ENCODE measurements around the gene CT45A10. TPM values are rescaled to one million over a fixed set of nuclear protein-coding genes. Genes with fewer than 3 reads are reported as not detected.
"Not testable (repeated sequence)": the region's sequence is repeated elsewhere in the genome, so short reads cannot be mapped to it uniquely, and the experiment has no call there.

CT45A10 gene, protein sequence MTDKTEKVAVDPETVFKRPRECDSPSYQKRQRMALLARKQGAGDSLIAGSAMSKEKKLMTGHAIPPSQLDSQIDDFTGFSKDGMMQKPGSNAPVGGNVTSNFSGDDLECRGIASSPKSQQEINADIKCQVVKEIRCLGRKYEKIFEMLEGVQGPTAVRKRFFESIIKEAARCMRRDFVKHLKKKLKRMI
- 0.43 TPM in 1 of 2 replicates, not detected in the other for total RNA-seq (2014; rRNA removed; shearing (Covaris generic))

DNA sequence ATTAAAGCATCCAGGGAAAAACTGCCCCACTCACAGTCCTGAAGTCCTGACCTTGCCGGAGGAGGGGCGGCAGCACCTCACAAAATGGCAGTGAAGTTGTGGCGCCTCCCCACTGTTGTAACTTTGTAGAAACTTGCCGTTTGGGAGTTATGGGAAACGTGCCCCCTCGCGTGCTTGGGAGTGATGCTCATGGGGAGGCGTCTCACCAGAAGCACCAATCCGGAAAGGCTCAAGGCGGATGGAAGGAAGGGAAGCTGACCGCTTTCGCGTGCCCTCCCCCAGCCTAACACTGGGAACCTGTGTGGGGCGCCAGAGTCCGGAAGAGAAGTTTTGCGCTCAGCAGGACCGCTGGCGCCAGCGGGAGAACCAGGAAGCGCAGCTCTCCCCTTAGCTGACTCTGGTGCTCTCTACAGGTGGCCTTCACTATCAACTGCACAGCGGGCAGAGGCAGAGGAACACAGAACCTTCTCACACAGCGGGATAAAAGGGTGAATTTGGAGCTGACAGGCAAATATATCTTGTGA is at the start of gene CT45A10, which contains the start of gene SAGE1:
TSS of gene CT45A10 (minus strand) at position 151 of the 524 bp plus-strand sequence. CDS start 8,100 bp downstream, outside the sequence.
TSS of gene SAGE1 (plus strand) at position 423 of the 524 bp plus-strand sequence. CDS start 2,527 bp downstream, outside the sequence.
- DNase-seq (ENCODE audit: low spot score): no peak

DNA sequence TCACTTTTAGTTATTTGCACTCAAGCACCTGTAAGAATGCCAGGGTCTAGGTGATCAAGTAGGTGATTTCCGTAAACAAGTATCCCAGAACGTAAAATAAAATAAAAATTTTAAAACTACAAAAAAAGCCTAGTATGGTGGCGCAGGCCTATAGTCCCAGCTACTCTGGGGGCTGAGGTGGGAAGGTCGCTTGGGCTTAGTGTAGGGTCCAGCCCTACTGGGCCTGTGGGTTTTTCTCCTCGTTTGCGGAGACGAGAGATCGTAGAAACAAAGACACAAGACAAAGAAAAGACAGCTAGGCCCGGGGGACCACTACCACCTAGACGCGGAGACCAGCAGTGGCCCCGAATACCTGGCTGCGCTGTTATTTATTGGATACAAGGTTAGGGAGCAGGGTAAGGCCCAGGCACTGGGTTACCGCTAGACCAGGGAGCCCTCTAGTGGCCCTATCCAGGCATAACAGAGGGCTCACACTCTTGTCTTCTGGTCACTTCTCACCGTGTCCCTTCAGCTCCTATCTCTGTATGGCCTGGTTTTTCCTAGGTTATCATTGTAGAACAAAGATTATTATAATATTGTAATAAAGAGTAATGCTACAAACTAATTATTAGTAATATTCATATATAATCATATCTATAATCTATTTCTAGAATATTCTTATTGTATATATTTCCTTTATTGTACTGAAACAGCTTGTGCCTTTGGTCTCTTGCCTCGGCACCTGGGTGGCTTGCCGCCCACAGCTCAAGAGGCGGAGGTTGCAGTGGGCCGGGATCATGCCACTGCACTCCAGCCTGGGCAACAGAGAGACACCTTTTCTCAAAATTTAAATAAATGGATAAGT is 38.6 kb upstream of the CT45A10 start:
- peak; percentile 12 for DNase-seq (ENCODE audit: low spot score)

DNA sequence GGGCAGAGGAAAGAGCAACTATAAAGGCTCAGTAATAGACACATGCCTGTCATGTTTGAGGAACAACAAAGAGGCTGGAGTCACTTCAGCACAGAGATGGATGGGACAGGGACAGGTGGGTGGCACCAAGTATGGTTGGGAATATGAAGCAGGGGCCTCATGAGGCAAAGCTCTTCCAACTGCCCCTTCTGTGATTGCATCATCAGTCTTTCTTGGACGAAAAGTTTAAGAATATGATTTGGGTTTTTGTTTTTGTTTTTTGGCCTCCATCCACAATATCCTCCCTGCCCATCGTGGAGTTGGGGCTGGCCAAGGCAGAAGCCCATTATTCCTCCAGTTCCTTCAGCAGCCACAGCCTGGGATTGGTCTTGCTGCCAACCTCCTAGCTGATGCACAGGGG is 34.7 kb upstream of the CT45A10 start:
- DNase-seq (ENCODE audit: low spot score): no peak

DNA sequence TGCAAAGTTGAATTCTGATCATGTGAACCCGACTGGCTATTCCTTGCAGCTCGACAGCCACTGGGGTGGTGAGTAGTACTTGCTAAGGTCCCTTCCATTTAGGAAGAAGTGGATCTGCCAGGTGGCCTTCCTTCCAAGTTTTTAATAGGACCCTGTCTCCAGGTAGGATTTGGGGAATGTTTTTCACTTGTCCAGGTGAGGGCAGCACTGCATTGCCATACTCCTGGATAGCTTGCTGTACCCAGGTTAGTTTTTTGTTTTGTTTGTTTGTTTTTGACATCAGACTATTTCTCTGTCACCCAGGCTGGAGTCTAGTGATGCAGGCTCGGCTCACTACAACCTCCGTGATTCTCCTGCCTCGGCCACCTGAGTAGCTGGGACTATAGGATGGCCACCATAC is 30.1 kb upstream of the CT45A10 start:
- no peak for DNase-seq (ENCODE audit: low spot score)

DNA sequence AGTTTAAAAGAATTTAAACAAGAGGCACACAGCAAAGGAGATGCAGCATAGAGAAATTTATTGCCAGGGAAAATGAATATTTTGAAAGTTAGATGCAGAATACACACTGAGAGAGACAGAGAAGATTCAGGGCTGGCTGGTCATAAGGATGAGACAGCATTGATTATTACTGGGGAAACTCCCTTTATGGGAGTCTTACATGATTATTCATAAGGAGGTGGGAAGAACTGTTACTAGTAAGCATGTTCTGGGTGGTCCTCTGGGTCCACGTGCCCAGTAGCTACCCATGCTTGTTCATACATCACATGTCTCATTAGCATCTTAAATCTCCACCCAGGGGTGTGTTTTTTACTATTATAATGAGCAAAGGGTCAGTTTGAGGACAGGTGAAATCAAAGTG is 27.3 kb upstream of the CT45A10 start:
- DNase-seq (ENCODE audit: low spot score): not testable (repeated sequence)

DNA sequence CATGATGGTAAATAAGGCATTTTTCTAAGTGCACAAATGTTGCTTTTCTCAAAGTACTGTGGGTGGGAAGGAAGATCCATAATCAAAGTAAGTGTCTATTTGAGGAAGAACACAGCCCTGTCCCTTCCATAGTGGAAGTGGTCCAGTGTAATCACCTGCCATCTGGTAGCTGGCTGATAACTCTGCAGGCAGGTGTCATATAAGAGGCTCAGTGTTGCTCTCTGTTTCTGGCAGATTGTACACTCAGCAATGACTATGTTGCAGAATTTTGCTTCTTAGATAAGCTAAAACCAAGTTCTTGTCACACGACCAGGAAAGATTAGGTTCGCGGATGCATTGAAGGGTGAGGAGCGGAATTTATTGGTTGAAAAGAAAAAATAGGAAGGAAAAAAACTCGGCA is 21.2 kb upstream of the CT45A10 start:
- no peak for DNase-seq (ENCODE audit: low spot score)

DNA sequence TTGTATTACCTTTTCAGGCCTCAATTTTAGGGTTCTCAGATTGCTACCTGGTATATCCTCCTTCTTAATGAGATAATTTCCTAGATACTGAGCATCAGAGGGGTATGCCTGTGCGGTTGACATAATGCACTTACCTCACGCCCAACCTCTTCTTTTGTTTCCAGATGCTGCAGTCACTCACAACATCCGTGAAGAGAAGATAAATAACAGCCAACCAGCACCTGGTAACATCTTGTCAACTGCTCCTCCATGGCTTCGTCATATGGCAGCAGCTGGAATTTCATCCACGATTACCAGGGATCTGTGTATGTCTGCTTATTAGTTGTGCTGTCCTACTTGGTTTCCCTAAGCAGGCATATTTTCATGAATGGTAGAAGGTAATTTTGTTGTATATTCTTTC is 17.0 kb upstream of the CT45A10 start:
- no peak for DNase-seq (ENCODE audit: low spot score)

DNA sequence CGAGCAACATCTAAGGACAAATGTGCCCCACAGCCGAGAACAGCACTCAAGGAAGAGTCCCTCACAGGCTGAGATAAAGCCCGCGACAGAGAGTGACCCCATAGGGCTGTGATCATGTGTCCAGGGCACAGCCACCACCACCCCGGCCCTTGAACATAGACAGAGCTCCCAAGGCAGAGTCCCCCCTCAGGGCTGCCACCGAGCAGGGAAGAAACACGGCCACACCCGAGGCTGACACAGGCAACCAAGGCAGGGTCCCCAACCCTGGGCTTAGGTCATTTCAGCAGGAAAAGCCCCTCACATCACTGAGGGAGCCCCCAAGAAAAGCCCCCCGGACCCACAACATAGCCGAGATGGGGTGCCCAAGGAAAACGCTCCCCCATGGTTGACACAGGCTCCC is 463 bp downstream of the CT45A10 start:
- DNase-seq (ENCODE audit: low spot score): no peak

DNA sequence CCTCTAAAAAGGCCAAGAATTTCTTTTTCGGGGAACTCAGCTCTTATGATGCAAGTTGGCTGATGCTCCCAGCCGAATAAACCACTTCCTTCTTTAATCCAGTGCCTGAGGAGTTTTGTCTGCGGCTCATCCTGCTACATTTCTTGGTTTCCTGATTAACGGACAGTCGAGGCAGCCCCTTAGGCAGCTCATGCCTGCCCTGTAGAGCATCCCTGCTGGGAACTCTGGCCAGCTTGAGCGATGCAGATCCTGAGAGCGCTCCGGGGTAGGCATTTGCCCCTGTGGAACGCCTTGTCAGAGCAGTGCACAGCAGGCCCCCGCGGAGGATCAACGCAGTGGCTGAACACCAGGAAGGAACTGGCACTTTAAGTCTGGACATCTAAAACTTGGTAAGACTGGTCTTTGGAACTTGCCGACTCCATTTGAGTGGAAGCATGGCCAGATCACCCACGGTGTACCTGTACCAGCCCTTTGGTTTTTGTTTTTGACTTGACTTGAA is 3.1 kb downstream of the CT45A10 start:
- no peak for DNase-seq (ENCODE audit: low spot score)

DNA sequence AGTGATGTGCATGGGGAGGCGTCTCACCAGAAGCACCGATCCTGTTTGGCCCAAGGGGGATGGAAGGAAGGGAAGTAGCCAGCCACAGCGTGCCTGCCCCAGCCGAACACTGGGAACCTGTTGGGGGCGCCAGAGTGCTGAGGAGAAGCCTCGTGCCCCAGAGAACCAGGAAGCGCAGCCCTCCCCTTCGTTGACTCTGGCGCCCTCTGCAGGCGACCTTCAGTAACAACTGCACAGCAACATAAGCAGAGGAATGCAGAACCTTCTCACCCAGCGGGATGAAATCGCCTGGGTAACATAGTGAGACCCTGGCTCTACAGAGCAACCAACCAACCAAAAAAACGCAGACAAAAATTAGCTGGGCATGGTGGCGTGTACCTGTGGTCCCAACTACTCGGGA is 4.3 kb downstream of the CT45A10 start:
- DNase-seq (ENCODE audit: low spot score): peak; percentile 9

DNA sequence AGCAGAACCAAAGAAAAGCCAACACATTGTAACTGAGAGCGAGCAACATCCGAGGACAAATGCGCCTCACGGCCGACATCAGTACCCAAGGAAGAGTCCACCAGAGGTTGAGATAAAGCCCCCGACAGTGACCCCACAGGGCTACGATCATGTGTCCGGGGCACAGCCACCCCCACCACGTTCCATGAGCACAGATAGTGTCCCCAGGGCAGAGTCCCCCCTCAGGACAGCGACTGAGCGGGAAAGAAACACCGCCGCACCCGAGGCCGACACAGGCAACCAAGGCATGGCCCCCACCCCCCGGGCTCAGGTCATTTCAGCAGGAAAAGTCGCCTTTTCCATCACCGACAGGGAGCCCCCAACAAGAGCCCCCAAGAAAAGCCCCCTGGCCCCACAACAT is 5.0 kb downstream of the CT45A10 start:
- DNase-seq (ENCODE audit: low spot score): not testable (repeated sequence)

DNA sequence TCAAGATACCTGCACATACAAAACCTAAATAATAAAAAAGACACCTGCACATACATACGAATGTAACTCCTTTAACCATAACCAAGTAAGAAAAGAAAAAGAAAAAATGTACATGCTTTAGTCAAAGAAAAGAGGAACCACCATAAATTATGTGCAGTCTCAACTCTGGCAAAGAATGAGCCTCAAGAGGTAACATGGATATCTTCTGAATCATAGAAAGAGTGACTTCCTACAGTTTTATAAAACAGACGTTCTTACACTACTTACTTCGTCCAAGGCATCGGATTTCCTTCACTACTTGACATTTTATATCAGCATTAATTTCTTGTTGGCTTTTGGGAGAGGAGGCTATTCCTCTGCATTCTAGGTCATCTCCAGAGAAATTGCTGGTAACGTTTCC is 10.5 kb downstream of the CT45A10 start:
- DNase-seq (ENCODE audit: low spot score): not testable (repeated sequence)

DNA sequence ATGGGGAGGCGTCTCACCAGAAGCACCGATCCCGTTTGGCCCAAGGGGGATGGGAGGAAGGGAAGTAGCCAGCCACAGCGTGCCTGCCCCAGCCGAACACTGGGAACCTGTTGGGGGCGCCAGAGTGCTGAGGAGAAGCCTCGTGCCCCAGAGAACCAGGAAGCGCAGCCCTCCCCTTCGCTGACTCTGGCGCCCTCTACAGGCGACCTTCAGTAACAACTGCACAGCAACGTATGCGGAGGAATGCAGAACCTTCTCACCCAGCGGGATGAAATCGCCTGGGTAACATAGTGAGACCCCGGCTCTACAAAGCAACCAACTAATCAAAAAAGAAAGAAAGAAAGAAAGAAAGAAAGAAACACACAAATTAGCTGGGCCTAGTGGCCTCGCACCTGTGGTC is 21.5 kb downstream of the CT45A10 start, which contains the start of gene CT45A9:
TSS of gene CT45A9 (minus strand) at position 101 of the 400 bp plus-strand sequence. CDS start 3,751 bp downstream, outside the sequence.
- DNase-seq (ENCODE audit: low spot score): not testable (repeated sequence)

DNA sequence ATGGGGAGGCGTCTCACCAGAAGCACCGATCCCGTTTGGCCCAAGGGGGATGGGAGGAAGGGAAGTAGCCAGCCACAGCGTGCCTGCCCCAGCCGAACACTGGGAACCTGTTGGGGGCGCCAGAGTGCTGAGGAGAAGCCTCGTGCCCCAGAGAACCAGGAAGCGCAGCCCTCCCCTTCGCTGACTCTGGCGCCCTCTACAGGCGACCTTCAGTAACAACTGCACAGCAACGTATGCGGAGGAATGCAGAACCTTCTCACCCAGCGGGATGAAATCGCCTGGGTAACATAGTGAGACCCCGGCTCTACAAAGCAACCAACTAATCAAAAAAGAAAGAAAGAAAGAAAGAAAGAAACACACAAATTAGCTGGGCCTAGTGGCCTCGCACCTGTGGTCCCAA is 38.8 kb downstream of the CT45A10 start, which contains the start of gene CT45A8:
TSS of gene CT45A8 (minus strand) at position 101 of the 400 bp plus-strand sequence. CDS start 3,755 bp downstream, outside the sequence.
- DNase-seq (ENCODE audit: low spot score): not testable (repeated sequence)

DNA sequence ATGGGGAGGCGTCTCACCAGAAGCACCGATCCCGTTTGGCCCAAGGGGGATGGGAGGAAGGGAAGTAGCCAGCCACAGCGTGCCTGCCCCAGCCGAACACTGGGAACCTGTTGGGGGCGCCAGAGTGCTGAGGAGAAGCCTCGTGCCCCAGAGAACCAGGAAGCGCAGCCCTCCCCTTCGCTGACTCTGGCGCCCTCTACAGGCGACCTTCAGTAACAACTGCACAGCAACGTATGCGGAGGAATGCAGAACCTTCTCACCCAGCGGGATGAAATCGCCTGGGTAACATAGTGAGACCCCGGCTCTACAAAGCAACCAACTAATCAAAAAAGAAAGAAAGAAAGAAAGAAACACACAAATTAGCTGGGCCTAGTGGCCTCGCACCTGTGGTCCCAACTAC is 56.1 kb downstream of the CT45A10 start, which contains the start of gene CT45A7:
TSS of gene CT45A7 (minus strand) at position 101 of the 400 bp plus-strand sequence. CDS start 3,747 bp downstream, outside the sequence.
- not testable (repeated sequence) for DNase-seq (ENCODE audit: low spot score)

Other genes starting within 250 kb of the CT45A10 start
- gene CT45A1, start 179.8 kb downstream of the CT45A10 start, total RNA-seq (2014; rRNA removed; shearing (Covaris generic)): not detected in 2 replicates
- gene CT45A3, start 125.3 kb downstream of the CT45A10 start, total RNA-seq (2014; rRNA removed; shearing (Covaris generic)): not detected in 2 replicates
- 0.50 TPM in 1 of 2 replicates, not detected in the other for gene CT45A5, start 107.9 kb downstream of the CT45A10 start, total RNA-seq (2014; rRNA removed; shearing (Covaris generic))
- gene CT45A6, start 90.7 kb downstream of the CT45A10 start, total RNA-seq (2014; rRNA removed; shearing (Covaris generic)): not detected in 2 replicates
- gene CT45A2, start 73.4 kb downstream of the CT45A10 start, total RNA-seq (2014; rRNA removed; shearing (Covaris generic)): not detected in 2 replicates
- gene CT45A7, start 56.2 kb downstream of the CT45A10 start, total RNA-seq (2014; rRNA removed; shearing (Covaris generic)): not detected in 2 replicates
- not detected in 2 replicates for gene CT45A8, start 38.9 kb downstream of the CT45A10 start, total RNA-seq (2014; rRNA removed; shearing (Covaris generic))
- gene CT45A9, start 21.6 kb downstream of the CT45A10 start, total RNA-seq (2014; rRNA removed; shearing (Covaris generic)): not detected in 2 replicates
- not detected in 2 replicates for gene SAGE1, start 272 bp upstream of the CT45A10 start, total RNA-seq (2014; rRNA removed; shearing (Covaris generic))
- 24.9 and 32.4 TPM in 2 replicates for gene MMGT1, start 80.5 kb upstream of the CT45A10 start, total RNA-seq (2014; rRNA removed; shearing (Covaris generic))
- gene SLC9A6, start 92.0 kb upstream of the CT45A10 start, total RNA-seq (2014; rRNA removed; shearing (Covaris generic)): 19.9 and 22.4 TPM in 2 replicates